ENCODE results near the gene GRID2. TPM values are rescaled to one million over a fixed set of nuclear protein-coding genes. Genes with fewer than 3 reads are reported as not detected.

Gene GRID2
- total and polyA plus RNA-seq, 11 donors = 0.29 to 0.38 (median 0.33) TPM; not detected in 8

GRCh38 chr4:93436000-93436626 lies 1132.3 kb downstream of the GRID2 start:
- Histone ChIP-seq H3K36me3 (no peaks in the 10 kb centered on the region), H3K9me3 (peaks cover 0 to 7% (median 0%) of the 10 kb centered on the region in 12 donors), H3K4me1 (no peaks in the 10 kb centered on the region), H3K4me3 (no peak overlapping the region), H3K27ac (no peak overlapping the region), H3K27me3 (no peaks in the 10 kb centered on the region)
- no peak for DNase-seq
- WGBS, 4 donors = 49 to 62% (median 59%) methylated on average over 3 of the region's 3 CpGs
- intact Hi-C loops (cut with DNase I) = no loop called here
- no peak for ATAC-seq
- no peak for TF ChIP-seq POLR2A (IDR thresholded peaks at IDR 0.05)
- TF ChIP-seq, protein P1, sequence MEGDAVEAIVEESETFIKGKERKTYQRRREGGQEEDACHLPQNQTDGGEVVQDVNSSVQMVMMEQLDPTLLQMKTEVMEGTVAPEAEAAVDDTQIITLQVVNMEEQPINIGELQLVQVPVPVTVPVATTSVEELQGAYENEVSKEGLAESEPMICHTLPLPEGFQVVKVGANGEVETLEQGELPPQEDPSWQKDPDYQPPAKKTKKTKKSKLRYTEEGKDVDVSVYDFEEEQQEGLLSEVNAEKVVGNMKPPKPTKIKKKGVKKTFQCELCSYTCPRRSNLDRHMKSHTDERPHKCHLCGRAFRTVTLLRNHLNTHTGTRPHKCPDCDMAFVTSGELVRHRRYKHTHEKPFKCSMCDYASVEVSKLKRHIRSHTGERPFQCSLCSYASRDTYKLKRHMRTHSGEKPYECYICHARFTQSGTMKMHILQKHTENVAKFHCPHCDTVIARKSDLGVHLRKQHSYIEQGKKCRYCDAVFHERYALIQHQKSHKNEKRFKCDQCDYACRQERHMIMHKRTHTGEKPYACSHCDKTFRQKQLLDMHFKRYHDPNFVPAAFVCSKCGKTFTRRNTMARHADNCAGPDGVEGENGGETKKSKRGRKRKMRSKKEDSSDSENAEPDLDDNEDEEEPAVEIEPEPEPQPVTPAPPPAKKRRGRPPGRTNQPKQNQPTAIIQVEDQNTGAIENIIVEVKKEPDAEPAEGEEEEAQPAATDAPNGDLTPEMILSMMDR (IDR thresholded peaks at IDR 0.05) = no peak

DNA sequence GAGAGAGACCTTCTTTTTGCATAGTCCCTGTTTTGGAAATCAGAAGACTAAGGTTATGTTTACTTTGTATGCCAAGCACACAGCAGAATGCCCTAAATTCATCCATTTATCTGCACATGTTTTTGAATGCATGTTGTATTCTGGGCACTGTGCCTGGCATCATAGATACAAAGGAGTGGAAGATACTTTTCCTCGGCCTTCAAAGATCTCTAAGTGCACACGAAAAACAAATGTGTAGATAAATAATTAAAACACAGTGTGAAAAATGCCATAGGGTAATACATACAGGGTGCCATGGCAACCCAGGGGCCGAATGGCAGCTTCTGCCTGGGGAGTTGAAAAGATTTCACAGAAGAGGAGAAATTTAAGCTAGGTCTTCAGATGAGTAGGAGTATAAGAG lies 1134.2 kb downstream of the GRID2 start:
- Histone ChIP-seq H3K9me3 (peaks cover 0 to 7% (median 0%) of the 10 kb centered on the region in 12 donors), H3K4me3 (no peak overlapping the region), H3K4me1 (no peaks in the 10 kb centered on the region), H3K27ac (no peak overlapping the region), H3K27me3 (no peaks in the 10 kb centered on the region), H3K36me3 (no peaks in the 10 kb centered on the region)
- TF ChIP-seq, protein P1 (IDR thresholded peaks at IDR 0.05) = no peak
- no peak for TF ChIP-seq POLR2A (IDR thresholded peaks at IDR 0.05)
- ATAC-seq = no peak
- DNase-seq = no peak
- intact Hi-C loops (cut with DNase I) = no loop called here
- WGBS, 4 donors = 74 to 78% (median 77%) methylated on average over 3 of the region's 3 CpGs

DNA sequence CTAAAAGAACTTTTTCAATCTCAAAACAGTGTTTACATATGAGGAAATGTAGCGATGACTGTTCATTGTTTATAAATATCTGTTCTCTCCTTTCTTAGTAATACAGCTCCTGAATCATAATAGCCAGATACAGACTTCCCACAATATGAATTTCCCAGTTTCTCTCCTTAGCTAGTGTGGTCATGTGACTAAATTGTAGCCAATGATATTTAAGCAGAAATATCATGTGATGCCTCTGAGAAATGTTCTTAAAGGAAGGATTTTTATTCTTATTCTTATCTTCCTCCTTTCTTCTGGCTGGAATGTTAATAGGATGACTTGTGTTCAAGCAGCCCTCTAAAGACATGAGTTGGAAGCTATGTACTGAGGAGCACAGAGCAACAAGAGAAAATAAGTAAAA lies 1141.1 kb downstream of the GRID2 start:
- intact Hi-C loops (cut with DNase I) = no loop called here
- no peak for DNase-seq
- H3K27me3 ChIP-seq = no peaks in the 10 kb centered on the region
- ATAC-seq = no peak
- TF ChIP-seq, protein P1 (IDR thresholded peaks at IDR 0.05) = no peak
- no peak for TF ChIP-seq POLR2A (IDR thresholded peaks at IDR 0.05)
- H3K27ac ChIP-seq = no peak overlapping the region
- H3K4me1 ChIP-seq = no peaks in the 10 kb centered on the region
- H3K36me3 ChIP-seq = no peaks in the 10 kb centered on the region
- H3K9me3 ChIP-seq = peaks cover 0 to 2% (median 0%) of the 10 kb centered on the region in 12 donors
- no peak overlapping the region for H3K4me3 ChIP-seq
- WGBS, 4 donors = 90 to 95% (median 93%) methylated on average over 1 of the region's 1 CpG

GRCh38 chr4:93446038-93446437 lies 1142.3 kb downstream of the GRID2 start:
- no peak for TF ChIP-seq POLR2A (IDR thresholded peaks at IDR 0.05)
- Histone ChIP-seq H3K9me3 (no peaks in the 10 kb centered on the region), H3K4me1 (no peaks in the 10 kb centered on the region), H3K36me3 (no peaks in the 10 kb centered on the region), H3K4me3 (no peak overlapping the region), H3K27ac (no peak overlapping the region), H3K27me3 (no peaks in the 10 kb centered on the region)
- DNase-seq = no peak
- intact Hi-C loops (cut with DNase I) = no loop called here
- WGBS, 4 donors = 53 to 87% (median 61%) methylated on average over 1 of the region's 1 CpG
- no peak for ATAC-seq
